PC-3 (cell line): Measurements from ENCODE around the gene OR5F1. TPM values are rescaled to one million over a fixed set of nuclear protein-coding genes. Genes with fewer than 3 reads are reported as not detected.

Experiments
- ATAC-seq: fragments of 200-7000 bp; cut with Tn5 transposase; 2 replicates; pipeline ENCODE4 v1.9.1; 2020; ENCODE audit warnings: mild to moderate bottlenecking, moderate library complexity
- BruUV-seq: library from RNA; stranded (reverse); fragments of 400-500 nt; replicated peaks from 2 replicates; lab custom pipeline; 2021; lab: Mats Ljungman, UMichigan
- CTCF ChIA-PET: fragments of 300-600 bp; sonication (Branson Sonifier 250); formaldehyde crosslinking; loops from one replicate; lab custom pipeline; 2022; ENCODE audit warnings: antibody characterized with exemption; lab: Charles Lee
- POLR2A ChIA-PET: fragments of 300-600 bp; sonication (Branson Sonifier 250); formaldehyde crosslinking; loops from one replicate; lab custom pipeline; 2022; ENCODE audit warnings: antibody characterized with exemption; ENCODE audit not compliant: unreplicated experiment; lab: Charles Lee
- DNase-seq: peaks from one replicate; pipeline ENCODE4 v3.0.0-alpha.2; 2015
- H2AFZ ChIP-seq: fragments of 300-600 bp; sonication (generic); 2 replicates; pipeline ENCODE4 v1.6.0; 2016; ENCODE audit warnings: antibody characterized with exemption, low read length
- H3F3A ChIP-seq: fragments of 300-600 bp; sonication (generic); one replicate; pipeline ENCODE4 v1.6.0; 2017; ENCODE audit warnings: antibody characterized with exemption, low read length, control low read depth, mild to moderate bottlenecking; ENCODE audit not compliant: unreplicated experiment
- H3K27ac ChIP-seq: fragments of 300-600 bp; sonication (generic); 2 replicates; pipeline ENCODE4 v1.5.1; 2016; ENCODE audit warnings: mild to moderate bottlenecking, low read length
- H3K27me3 ChIP-seq: fragments of 300-600 bp; sonication (generic); 2 replicates; pipeline ENCODE4 v1.6.1; 2016; ENCODE audit warnings: low read length, mixed read lengths
- H3K36me3 ChIP-seq: fragments of 300-600 bp; sonication (generic); 2 replicates; pipeline ENCODE4 v1.6.1; 2016; ENCODE audit warnings: low read depth, mixed run types, low read length, mixed read lengths
- H3K4me1 ChIP-seq: fragments of 300-600 bp; sonication (generic); 2 replicates; pipeline ENCODE4 v1.5.1; 2016; ENCODE audit warnings: low read length; ENCODE audit not compliant: insufficient read depth
- H3K4me2 ChIP-seq: fragments of 300-600 bp; sonication (generic); 2 replicates; pipeline ENCODE4 v1.6.0; 2016; ENCODE audit warnings: low read length
- H3K4me3 ChIP-seq: fragments of 300-600 bp; sonication (generic); 2 replicates; pipeline ENCODE4 v1.5.1; 2016; ENCODE audit warnings: mild to moderate bottlenecking, low read length, mixed read lengths
- H3K79me2 ChIP-seq: fragments of 300-600 bp; sonication (generic); 2 replicates; pipeline ENCODE4 v1.6.1; 2017; ENCODE audit warnings: low read length, mixed read lengths
- H3K9ac ChIP-seq: fragments of 300-600 bp; sonication (generic); 2 replicates; pipeline ENCODE4 v1.6.0; 2016; ENCODE audit warnings: mild to moderate bottlenecking, low read length
- H3K9me2 ChIP-seq: fragments of 300-600 bp; sonication (generic); replicated peaks from 2 replicates; pipeline ENCODE4 v1.6.1; 2016; ENCODE audit warnings: mixed run types, low read length, mixed read lengths
- H3K9me3 ChIP-seq: fragments of 300-600 bp; sonication (generic); 2 replicates; pipeline ENCODE4 v1.6.1; 2016; ENCODE audit warnings: low read length, mixed read lengths
- H4K20me1 ChIP-seq: fragments of 300-600 bp; sonication (generic); 2 replicates; pipeline ENCODE4 v1.6.1; 2016; ENCODE audit warnings: low read length, mixed read lengths
- EZH2 ChIP-seq: fragments of 300-600 bp; sonication (generic); IDR thresholded peaks from one replicate; pipeline ENCODE4 v1.6.1; 2017; ENCODE audit warnings: antibody characterized with exemption, mild to moderate bottlenecking, low read length; ENCODE audit not compliant: unreplicated experiment
- EZH2phosphoT487 ChIP-seq: fragments of 300-600 bp; sonication (generic); IDR thresholded peaks from 2 replicates; pipeline ENCODE4 v1.6.1; 2018; ENCODE audit warnings: mild to moderate bottlenecking, antibody characterized with exemption, low read length, borderline replicate concordance
- intact Hi-C: fragments of 100-400 bp; cut with micrococcal nuclease; formaldehyde crosslinking; loops from 2 replicates; pipeline ENCODE4 v1.9.0; 2023
- total RNA-seq: library from RNA; depleted of rRNA; stranded (reverse); fragments of >200 nt; gene quantifications from 2 replicates; pipeline ENCODE4 v1.2.3, GENCODE V29; 2014; rRNA removed
- TF ChIP-seq, protein P1 (sequence below): fragments of 300-600 bp; sonication (generic); conservative IDR thresholded peaks from 2 replicates; pipeline ENCODE4 v1.5.1; 2017; ENCODE audit warnings: antibody characterized with exemption, low read depth, mild to moderate bottlenecking, low read length

The OR5F1 gene
- total RNA-seq, 1 experiment from 2014 or later: not detected

DNA sequence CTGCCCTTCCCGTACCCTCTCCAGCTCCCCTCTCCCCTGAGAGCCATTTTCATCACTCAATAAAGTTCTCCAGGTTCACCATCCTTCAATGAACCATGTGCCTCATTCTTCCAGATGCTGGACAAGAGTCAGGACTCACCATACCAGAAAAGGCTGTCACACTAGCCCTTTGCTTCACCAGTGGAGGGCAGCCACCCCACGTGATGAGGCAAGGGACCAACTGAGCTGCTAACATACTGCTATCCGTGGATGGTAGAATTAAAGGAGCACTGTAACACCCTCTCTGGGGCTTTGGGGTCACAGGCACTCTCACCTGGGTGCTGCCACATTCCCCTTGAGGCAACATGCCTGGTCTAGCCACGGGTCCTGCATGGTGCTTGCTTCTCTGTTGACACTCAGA, 45.1 kb downstream of the OR5F1 start:
- ChIA-PET POLR2A (no interaction called here), CTCF (no interaction called here)
- Histone ChIP-seq H3K9me3 (peaks cover 8% of the 10 kb centered on the region; the same call in 1 of the 2 replicates), H3K9me2 (no peaks in the 10 kb centered on the region), H3K9ac (no peak overlapping the region), H3K79me2 (no peaks in the 10 kb centered on the region), H3K27ac (no peak overlapping the region), H3K36me3 (no peaks in the 10 kb centered on the region), H3K27me3 (no peaks in the 10 kb centered on the region), H2AFZ (no peak overlapping the region), H4K20me1 (no peaks in the 10 kb centered on the region), H3K4me1 (no peaks in the 10 kb centered on the region), H3K4me2 (no peak overlapping the region), H3F3A (no peaks in the 10 kb centered on the region), H3K4me3 (no peak overlapping the region)
- BruUV-seq: no TSS peak
- DNase-seq (no peak), ATAC-seq (no peak)
- intact Hi-C loops: no loop called here
- TF ChIP-seq EZH2phosphoT487: no peak
- TF ChIP-seq, protein P1, sequence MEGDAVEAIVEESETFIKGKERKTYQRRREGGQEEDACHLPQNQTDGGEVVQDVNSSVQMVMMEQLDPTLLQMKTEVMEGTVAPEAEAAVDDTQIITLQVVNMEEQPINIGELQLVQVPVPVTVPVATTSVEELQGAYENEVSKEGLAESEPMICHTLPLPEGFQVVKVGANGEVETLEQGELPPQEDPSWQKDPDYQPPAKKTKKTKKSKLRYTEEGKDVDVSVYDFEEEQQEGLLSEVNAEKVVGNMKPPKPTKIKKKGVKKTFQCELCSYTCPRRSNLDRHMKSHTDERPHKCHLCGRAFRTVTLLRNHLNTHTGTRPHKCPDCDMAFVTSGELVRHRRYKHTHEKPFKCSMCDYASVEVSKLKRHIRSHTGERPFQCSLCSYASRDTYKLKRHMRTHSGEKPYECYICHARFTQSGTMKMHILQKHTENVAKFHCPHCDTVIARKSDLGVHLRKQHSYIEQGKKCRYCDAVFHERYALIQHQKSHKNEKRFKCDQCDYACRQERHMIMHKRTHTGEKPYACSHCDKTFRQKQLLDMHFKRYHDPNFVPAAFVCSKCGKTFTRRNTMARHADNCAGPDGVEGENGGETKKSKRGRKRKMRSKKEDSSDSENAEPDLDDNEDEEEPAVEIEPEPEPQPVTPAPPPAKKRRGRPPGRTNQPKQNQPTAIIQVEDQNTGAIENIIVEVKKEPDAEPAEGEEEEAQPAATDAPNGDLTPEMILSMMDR: no peak
- no peak for TF ChIP-seq EZH2

Other genes with a start within 250 kb of the OR5F1 start
- gene OR5D13, start 221.2 kb downstream of the OR5F1 start, total RNA-seq: not detected in 2 replicates
- not detected in 2 replicates for gene OR5D14, start 199.1 kb downstream of the OR5F1 start, total RNA-seq
- not detected in 2 replicates for gene OR5L1, start 183.3 kb downstream of the OR5F1 start, total RNA-seq
- gene OR5D18, start 175.0 kb downstream of the OR5F1 start, total RNA-seq: not detected in 2 replicates
- gene OR5L2, start 167.4 kb downstream of the OR5F1 start, total RNA-seq: not detected in 2 replicates
- gene OR5D16, start 155.9 kb downstream of the OR5F1 start, total RNA-seq: not detected in 2 replicates
- gene TRIM51, start 111.3 kb downstream of the OR5F1 start, total RNA-seq: not detected in 2 replicates
- not detected in 2 replicates for gene OR5W2, start 80.0 kb downstream of the OR5F1 start, total RNA-seq
- not detected in 2 replicates for gene OR5I1, start 58.2 kb downstream of the OR5F1 start, total RNA-seq
- gene OR10AG1, start 24.7 kb downstream of the OR5F1 start, total RNA-seq: not detected in 2 replicates
- gene OR5AS1, start 33.0 kb upstream of the OR5F1 start, total RNA-seq: not detected in 2 replicates
- gene OR8I2, start 98.7 kb upstream of the OR5F1 start, total RNA-seq: not detected in 2 replicates
- not detected in 2 replicates for gene OR8H2, start 109.1 kb upstream of the OR5F1 start, total RNA-seq
- not detected in 2 replicates for gene OR8H3, start 127.7 kb upstream of the OR5F1 start, total RNA-seq
- gene OR8J3, start 145.6 kb upstream of the OR5F1 start, total RNA-seq: not detected in 2 replicates
- not detected in 2 replicates for gene OR8K5, start 165.7 kb upstream of the OR5F1 start, total RNA-seq
- gene OR5J2, start 182.0 kb upstream of the OR5F1 start, total RNA-seq: not detected in 2 replicates
- gene OR5T2, start 239.6 kb upstream of the OR5F1 start, total RNA-seq: not detected in 2 replicates